K562 (cell line): ENCODE measurements around the gene ZNF865. TPM values are rescaled to one million over a fixed set of nuclear protein-coding genes. Genes with fewer than 3 reads are reported as not detected.

Experiments used
- CCAR2 ChIP-seq: fragments of 200-400 bp; formaldehyde crosslinking; IDR thresholded peaks from 2 replicates; pipeline ENCODE4 v1.6.1; 2017; ENCODE audit warnings: mild to moderate bottlenecking, low read depth, low read length
- CEBPZ ChIP-seq: fragments of 150-350 bp; IDR thresholded peaks from 2 replicates; pipeline ENCODE4 v1.6.1; 2014; ENCODE audit warnings: low read depth, mild to moderate bottlenecking, low read length, borderline replicate concordance
- CHD2 ChIP-seq: IDR thresholded peaks from 2 replicates; pipeline ENCODE4 v1.6.1; 2011; ENCODE audit warnings: low read depth, low read length
- HNRNPL ChIP-seq: fragments of 200-400 bp; formaldehyde crosslinking; IDR thresholded peaks from 2 replicates; pipeline ENCODE4 v1.6.1; 2017; ENCODE audit warnings: low read depth, mild to moderate bottlenecking, low read length
- JUN ChIP-seq, 2 experiments: sonication (generic) in 1 of 2; formaldehyde crosslinking in 1 of 2; IDR thresholded peaks; 2 replicates each; pipeline versions ENCODE4 v1.6.1 to v1.8.0; 2012 to 2022; ENCODE audit warnings: borderline replicate concordance in 2 of 2, mild to moderate bottlenecking in 2 of 2, improper control_type of control experiment in 1 of 2, low read depth in 1 of 2, low read length in 1 of 2, missing genetic modification reagents in 1 of 2
- NRF1 ChIP-seq, 2 experiments: fragments of 450-650 bp; IDR thresholded peaks in 1 of 2; conservative IDR thresholded peaks in 1 of 2; 2 replicates each; pipeline ENCODE4 v1.6.1; 2014; ENCODE audit warnings: mild to moderate bottlenecking in 2 of 2
- PHF21A ChIP-seq: fragments of 450-650 bp; IDR thresholded peaks from 2 replicates; pipeline ENCODE4 v1.6.1; 2017; ENCODE audit warnings: low read depth, borderline replicate concordance
- POLR2AphosphoS2 ChIP-seq: IDR thresholded peaks from 2 replicates; pipeline ENCODE4 v1.6.1; 2012; ENCODE audit warnings: low read length, improper control_type of control experiment
- RHOXF2B ChIP-seq: fragments of 250-450 bp; sonication (Bioruptor Pico); conservative IDR thresholded peaks from 2 replicates; pipeline ENCODE4 v1.5.1; 2021
- SETDB1 ChIP-seq: IDR thresholded peaks from one replicate; pipeline ENCODE4 v1.6.1; 2012; ENCODE audit warnings: low read length, control low read depth, inconsistent platforms
- SMARCE1 ChIP-seq: fragments of 450-650 bp; IDR thresholded peaks from 2 replicates; pipeline ENCODE4 v1.7.1; 2016; ENCODE audit warnings: mild to moderate bottlenecking
- ZNF324 ChIP-seq: fragments of 250-450 bp; sonication (Bioruptor Pico); IDR thresholded peaks from 2 replicates; pipeline ENCODE4 v1.4.0; 2020; ENCODE audit warnings: mild to moderate bottlenecking
- ZNF398 ChIP-seq: fragments of 250-450 bp; sonication (Bioruptor Pico); IDR thresholded peaks from 2 replicates; pipeline ENCODE4 v1.8.0; 2021; ENCODE audit warnings: moderate library complexity, mild to moderate bottlenecking, inconsistent platforms
- ZNF444 ChIP-seq: fragments of 250-450 bp; sonication (Bioruptor Pico); IDR thresholded peaks from 2 replicates; pipeline ENCODE4 v1.4.0; 2020; ENCODE audit warnings: mild to moderate bottlenecking, moderate library complexity
- polyA plus RNA-seq, 8 experiments: library from polyadenylated mRNA; depleted of rRNA in 4 of 8; stranded (reverse) in 5 of 8; unstranded in 3 of 8; fragments of >200 nt; fragmentation: Nextera tagmentation in 2 of 8; fragmentation: Illumina TruSeq in 1 of 8; extraction: Ambion mirVana in 2 of 8; extraction: Trizol in 1 of 8; gene quantifications; 2 replicates each; pipeline versions ENCODE4 v1.2.1 to v1.2.3, GENCODE V29; 2011 to 2014; ENCODE audit warnings: inconsistent platforms in 1 of 8, missing spikeins in 1 of 8
- total RNA-seq, 7 experiments: library from RNA; depleted of rRNA in 6 of 7; stranded (reverse); fragments of >200 nt in 6 of 7; fragmentation: Illumina TruSeq in 2 of 7; extraction: Trizol in 2 of 7; gene quantifications; 2 replicates each; pipeline versions ENCODE4 v1.2.1 to v1.2.3, GENCODE V29; 2011 to 2021; ENCODE audit warnings: low replicate concordance in 1 of 7
- TF ChIP-seq, protein P1 (sequence below): fragments of 450-650 bp; IDR thresholded peaks from 2 replicates; pipeline ENCODE4 v1.6.1; 2017; ENCODE audit warnings: antibody characterized with exemption
- TF ChIP-seq, protein P2 (sequence below): sonication (generic); formaldehyde crosslinking; IDR thresholded peaks from 2 replicates; pipeline ENCODE4 v1.8.0; 2022; ENCODE audit warnings: mild to moderate bottlenecking, missing genetic modification reagents
- TF ChIP-seq, protein P3 (sequence below): fragments of 250-450 bp; sonication (Bioruptor Pico); IDR thresholded peaks from 2 replicates; pipeline ENCODE4 v1.8.0; 2021; ENCODE audit warnings: moderate library complexity, mild to moderate bottlenecking, inconsistent platforms

The ZNF865 gene
- total and polyA plus RNA-seq, 9 of the 15 experiments (the other 6 are each of a cell fraction or from before 2014, with no cell fraction given): 0.40 to 18.8 (median 1.6) TPM; not detected in 2

DNA sequence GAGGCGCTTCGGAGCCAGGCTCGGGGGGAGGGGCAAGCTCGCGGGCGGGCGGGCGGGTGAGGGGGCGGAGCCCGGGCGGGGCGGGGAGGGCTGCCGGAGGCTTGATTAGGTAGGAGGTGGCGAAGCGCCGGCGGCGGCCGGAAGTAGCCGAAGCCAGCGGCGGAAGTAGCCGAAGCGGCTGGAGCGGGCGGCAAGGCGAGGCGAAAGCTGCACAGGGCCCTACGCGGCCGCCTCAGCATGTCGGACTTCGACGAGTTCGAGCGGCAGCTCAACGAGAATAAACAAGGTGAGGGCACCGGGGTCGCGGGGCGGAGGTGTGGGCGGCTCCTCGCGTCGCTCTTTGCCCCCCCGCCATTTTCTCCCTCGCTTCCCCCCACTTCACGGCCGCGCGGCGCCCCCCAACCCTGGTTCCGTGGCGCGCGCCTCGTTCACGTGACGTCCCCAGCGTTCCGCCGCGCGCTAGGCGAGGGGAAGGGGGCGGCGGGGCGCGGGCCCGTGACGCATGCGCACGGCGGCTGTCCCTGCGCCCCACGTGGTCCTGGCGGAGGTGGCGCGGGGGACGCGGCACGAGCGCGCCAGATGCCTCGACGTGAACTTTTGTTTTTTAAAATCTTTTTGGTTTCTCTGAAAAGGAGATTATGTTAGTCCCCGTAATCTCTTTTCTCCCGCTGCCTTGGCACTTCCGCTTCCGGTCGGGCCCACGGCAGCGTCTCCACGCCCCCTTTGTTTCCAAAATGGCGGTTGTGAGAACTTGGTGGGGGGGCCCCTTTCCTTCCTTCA, 49.6 kb downstream of the ZNF865 start, which contains the start of gene U2AF2 (continued):
- TF ChIP-seq, protein P1, sequence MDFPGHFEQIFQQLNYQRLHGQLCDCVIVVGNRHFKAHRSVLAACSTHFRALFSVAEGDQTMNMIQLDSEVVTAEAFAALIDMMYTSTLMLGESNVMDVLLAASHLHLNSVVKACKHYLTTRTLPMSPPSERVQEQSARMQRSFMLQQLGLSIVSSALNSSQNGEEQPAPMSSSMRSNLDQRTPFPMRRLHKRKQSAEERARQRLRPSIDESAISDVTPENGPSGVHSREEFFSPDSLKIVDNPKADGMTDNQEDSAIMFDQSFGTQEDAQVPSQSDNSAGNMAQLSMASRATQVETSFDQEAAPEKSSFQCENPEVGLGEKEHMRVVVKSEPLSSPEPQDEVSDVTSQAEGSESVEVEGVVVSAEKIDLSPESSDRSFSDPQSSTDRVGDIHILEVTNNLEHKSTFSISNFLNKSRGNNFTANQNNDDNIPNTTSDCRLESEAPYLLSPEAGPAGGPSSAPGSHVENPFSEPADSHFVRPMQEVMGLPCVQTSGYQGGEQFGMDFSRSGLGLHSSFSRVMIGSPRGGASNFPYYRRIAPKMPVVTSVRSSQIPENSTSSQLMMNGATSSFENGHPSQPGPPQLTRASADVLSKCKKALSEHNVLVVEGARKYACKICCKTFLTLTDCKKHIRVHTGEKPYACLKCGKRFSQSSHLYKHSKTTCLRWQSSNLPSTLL: no peak
- TF ChIP-seq, protein P2, sequence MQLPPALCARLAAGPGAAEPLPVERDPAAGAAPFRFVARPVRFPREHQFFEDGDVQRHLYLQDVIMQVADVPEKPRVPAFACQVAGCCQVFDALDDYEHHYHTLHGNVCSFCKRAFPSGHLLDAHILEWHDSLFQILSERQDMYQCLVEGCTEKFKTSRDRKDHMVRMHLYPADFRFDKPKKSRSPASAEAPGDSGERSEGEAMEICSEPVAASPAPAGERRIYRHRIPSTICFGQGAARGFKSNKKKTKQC (CRISPR knock-in tag): peak; percentile 58; the same call in 1 of the 2 replicates
- no peak for TF ChIP-seq PHF21A
- no peak for TF ChIP-seq SMARCE1
- TF ChIP-seq ZNF444 (CRISPR knock-in tag): no peak
- 0 out of 2 replicates have a peak, but pooled peaks have one; percentile 12 for TF ChIP-seq CHD2
- no peak for TF ChIP-seq POLR2AphosphoS2
- TF ChIP-seq ZNF398 (CRISPR knock-in tag): no peak
- TF ChIP-seq NRF1 (conservative IDR thresholded peaks at IDR 0.05 in 1 of 2, IDR thresholded peaks at IDR 0.05 in 1 of 2): peak; percentile 97
- TF ChIP-seq SETDB1: no peak
- TF ChIP-seq ZNF324: 0 out of 2 replicates have a peak, but pooled peaks have one; percentile 14
- TF ChIP-seq RHOXF2B (CRISPR knock-in tag): no peak
- peak; percentile 51; the same call in 1 of the 2 replicates for TF ChIP-seq HNRNPL
- no peak for TF ChIP-seq CEBPZ
- TF ChIP-seq, protein P3, sequence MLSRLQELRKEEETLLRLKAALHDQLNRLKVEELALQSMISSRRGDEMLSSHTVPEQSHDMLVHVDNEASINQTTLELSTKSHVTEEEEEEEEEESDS: no peak
- TF ChIP-seq CCAR2: no peak
- peak; percentile 5; the same call in 1 of the 2 replicates for TF ChIP-seq JUN (IDR thresholded peaks at IDR 0.05; ENCODE audit: borderline replicate concordance, low read depth, low read length)
- TF ChIP-seq JUN (CRISPR knock-in tag; IDR thresholded peaks at IDR 0.05; ENCODE audit: borderline replicate concordance): no peak
